Measurements from ENCODE around the gene AXL. TPM values are rescaled to one million over a fixed set of nuclear protein-coding genes. Genes with fewer than 3 reads are reported as not detected.

The AXL gene
- total and polyA plus RNA-seq, 9 of the 15 experiments (the other 6 are each of a cell fraction or from before 2014, with no cell fraction given): 0.80 to 6.6 (median 1.6) TPM

DNA sequence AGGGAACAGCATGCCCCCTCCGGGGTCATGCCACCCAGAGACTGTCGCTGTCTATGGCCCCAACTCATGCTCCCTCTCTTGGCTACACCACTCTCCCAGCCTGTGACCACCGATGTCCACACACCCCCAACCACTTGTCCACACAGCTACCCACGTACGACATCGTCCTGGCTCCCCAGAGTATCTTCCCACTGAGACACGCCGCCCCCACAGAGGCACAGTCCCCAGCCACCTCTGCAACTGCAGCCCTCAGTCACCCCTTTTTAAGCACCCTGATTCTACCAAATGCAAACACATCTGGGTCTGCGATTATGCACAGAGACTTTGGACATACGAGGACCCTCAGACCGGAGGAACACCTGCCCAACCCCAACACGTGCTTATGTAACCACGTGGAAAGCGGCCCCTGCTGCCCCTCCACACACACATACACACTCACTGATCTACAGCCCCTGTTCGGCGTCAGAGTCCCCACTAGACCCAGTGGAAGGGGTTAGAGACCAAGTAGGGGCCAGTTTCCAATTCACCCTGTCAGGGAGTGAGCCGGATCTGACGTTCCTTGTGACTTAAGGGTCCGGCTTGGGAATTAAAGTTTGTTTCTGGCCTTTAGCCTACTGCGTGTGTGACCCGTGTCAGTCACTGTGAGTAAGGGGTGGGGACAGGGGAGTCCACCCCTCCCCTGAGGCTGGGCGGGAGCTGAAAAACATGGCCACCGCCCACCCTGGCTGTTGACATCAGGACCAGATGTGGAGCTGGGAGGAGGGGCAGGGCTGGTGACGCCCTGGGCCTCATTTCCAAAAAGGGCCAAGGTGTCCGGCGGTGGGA lies 11.9 kb upstream of the AXL start (continued):
- TF ChIP-seq, protein P1, sequence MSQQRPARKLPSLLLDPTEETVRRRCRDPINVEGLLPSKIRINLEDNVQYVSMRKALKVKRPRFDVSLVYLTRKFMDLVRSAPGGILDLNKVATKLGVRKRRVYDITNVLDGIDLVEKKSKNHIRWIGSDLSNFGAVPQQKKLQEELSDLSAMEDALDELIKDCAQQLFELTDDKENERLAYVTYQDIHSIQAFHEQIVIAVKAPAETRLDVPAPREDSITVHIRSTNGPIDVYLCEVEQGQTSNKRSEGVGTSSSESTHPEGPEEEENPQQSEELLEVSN (IDR thresholded peaks at IDR 0.05; ENCODE audit: borderline replicate concordance in 1 of 2, extremely low read depth in 1 of 2, insufficient read depth in 1 of 2, insufficient read length in 1 of 2, low read depth in 1 of 2, low read length in 1 of 2, poor library complexity in 1 of 2, severe bottlenecking in 1 of 2): no peak
- TF ChIP-seq SIRT6 (IDR thresholded peaks at IDR 0.05; ENCODE audit: low read depth, low read length) (no peak), ZNF23 (CRISPR knock-in tag; IDR thresholded peaks at IDR 0.05) (no peak), EP400 (IDR thresholded peaks at IDR 0.05) (peak; percentile 54; the same call in 1 of the 2 replicates), SAFB2 (IDR thresholded peaks at IDR 0.05; ENCODE audit: borderline replicate concordance, low read depth, low read length, severe bottlenecking) (no peak), NRF1 (conservative IDR thresholded peaks at IDR 0.05 in 1 of 2, IDR thresholded peaks at IDR 0.05 in 1 of 2) (0 out of 4 replicates have a peak, but pooled peaks of 1 of the 2 experiments have one; percentile 32), PRMT5 (CRISPR knock-in tag; IDR thresholded peaks at IDR 0.05) (no peak), MYC (IDR thresholded peaks at IDR 0.05; ENCODE audit: low read depth, low read length) (0 out of 2 replicates have a peak, but pooled peaks have one; percentile 20), MYC (CRISPR knock-in tag; IDR thresholded peaks at IDR 0.05; ENCODE audit: borderline replicate concordance, low read depth) (no peak), HNRNPH1 (optimal IDR thresholded peaks at IDR 0.05; ENCODE audit: low read depth, low read length) (no peak), SMARCA5 (IDR thresholded peaks at IDR 0.05) (no peak), CREB1 (IDR thresholded peaks at IDR 0.05) (no peak), CREB1 (CRISPR knock-in tag; IDR thresholded peaks at IDR 0.05) (peak; percentile 25; the same call in 1 of the 2 replicates), RCOR1 (IDR thresholded peaks at IDR 0.05; ENCODE audit: borderline replicate concordance in 1 of 2, low read depth in 2 of 2, low read length in 2 of 2) (0 out of 4 replicates have a peak, but pooled peaks of 1 of the 2 experiments have one; percentile 29), ZNF766 (CRISPR knock-in tag; conservative IDR thresholded peaks at IDR 0.05) (no peak)
- TF ChIP-seq, protein P2, sequence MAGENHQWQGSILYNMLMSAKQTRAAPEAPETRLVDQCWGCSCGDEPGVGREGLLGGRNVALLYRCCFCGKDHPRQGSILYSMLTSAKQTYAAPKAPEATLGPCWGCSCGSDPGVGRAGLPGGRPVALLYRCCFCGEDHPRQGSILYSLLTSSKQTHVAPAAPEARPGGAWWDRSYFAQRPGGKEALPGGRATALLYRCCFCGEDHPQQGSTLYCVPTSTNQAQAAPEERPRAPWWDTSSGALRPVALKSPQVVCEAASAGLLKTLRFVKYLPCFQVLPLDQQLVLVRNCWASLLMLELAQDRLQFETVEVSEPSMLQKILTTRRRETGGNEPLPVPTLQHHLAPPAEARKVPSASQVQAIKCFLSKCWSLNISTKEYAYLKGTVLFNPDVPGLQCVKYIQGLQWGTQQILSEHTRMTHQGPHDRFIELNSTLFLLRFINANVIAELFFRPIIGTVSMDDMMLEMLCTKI (IDR thresholded peaks at IDR 0.05; ENCODE audit: partially characterized antibody): no peak
- TF ChIP-seq, protein P3, sequence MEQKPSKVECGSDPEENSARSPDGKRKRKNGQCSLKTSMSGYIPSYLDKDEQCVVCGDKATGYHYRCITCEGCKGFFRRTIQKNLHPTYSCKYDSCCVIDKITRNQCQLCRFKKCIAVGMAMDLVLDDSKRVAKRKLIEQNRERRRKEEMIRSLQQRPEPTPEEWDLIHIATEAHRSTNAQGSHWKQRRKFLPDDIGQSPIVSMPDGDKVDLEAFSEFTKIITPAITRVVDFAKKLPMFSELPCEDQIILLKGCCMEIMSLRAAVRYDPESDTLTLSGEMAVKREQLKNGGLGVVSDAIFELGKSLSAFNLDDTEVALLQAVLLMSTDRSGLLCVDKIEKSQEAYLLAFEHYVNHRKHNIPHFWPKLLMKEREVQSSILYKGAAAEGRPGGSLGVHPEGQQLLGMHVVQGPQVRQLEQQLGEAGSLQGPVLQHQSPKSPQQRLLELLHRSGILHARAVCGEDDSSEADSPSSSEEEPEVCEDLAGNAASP (IDR thresholded peaks at IDR 0.05): no peak
